Peyer's patch (tissue), 4 donors: ENCODE results near the gene LIPC.

Source experiments
- CTCF ChIP-seq, 6 experiments: fragments of 450-650 bp in 4 of 6; fragments of 200-600 bp in 2 of 6; sonication (generic) in 1 of 6; IDR thresholded peaks; one replicate each; pipeline ENCODE4 v1.5.1; 2017 to 2019; ENCODE audit warnings: antibody characterized with exemption in 6 of 6, mild to moderate bottlenecking in 3 of 6, moderate library complexity in 1 of 6
- POLR2A ChIP-seq, 2 donors: fragments of 450-650 bp; IDR thresholded peaks; one replicate each; pipeline ENCODE4 v1.5.1; 2017; ENCODE audit warnings: antibody characterized with exemption in 2 of 2, mild to moderate bottlenecking in 2 of 2, moderate library complexity in 2 of 2

- TF ChIP-seq POLR2A (IDR thresholded peaks at IDR 0.05), result no peak
- no peak for TF ChIP-seq CTCF (IDR thresholded peaks at IDR 0.05)
Measured at GRCh38 chr15:58472221-58472620, 40.4 kb downstream of the LIPC start.
